MCF 10A (cell line): ENCODE results near the gene PPY. TPM values are rescaled to one million over a fixed set of nuclear protein-coding genes. Genes with fewer than 3 reads are reported as not detected.

Experiments
- BruUV-seq: library from RNA; stranded (reverse); fragments of 400-500 nt; replicated peaks from 2 replicates; lab custom pipeline; 2021; lab: Mats Ljungman, UMichigan
- CTCF ChIA-PET: fragments of 300-600 bp; sonication (Branson Sonifier 250); formaldehyde crosslinking; extraction: SDS; loops from one replicate; lab custom pipeline; 2021; ENCODE audit warnings: antibody characterized with exemption, inconsistent platforms; lab: Yijun Ruan, JAX
- POLR2A ChIA-PET: fragments of 300-600, 350-650 bp; sonication (Branson Sonifier 250); formaldehyde crosslinking; extraction: SDS; loops from one replicate; lab custom pipeline; 2020; ENCODE audit warnings: antibody characterized with exemption, inconsistent platforms; lab: Yijun Ruan, JAX
- DNase-seq: peaks from one replicate; pipeline ENCODE4 v3.0.0-alpha.2; 2018; ENCODE audit not compliant: unreplicated experiment
- H3K27ac Mint-ChIP-seq: one replicate; pipeline ENCODE4 v1.8.0; 2022; ENCODE audit warnings: mild to moderate bottlenecking, low read depth, mixed read lengths; ENCODE audit not compliant: unreplicated experiment
- H3K27me3 Mint-ChIP-seq: one replicate; pipeline ENCODE4 v1.8.0; 2022; ENCODE audit warnings: mixed read lengths; ENCODE audit not compliant: insufficient read depth, unreplicated experiment
- H3K36me3 Mint-ChIP-seq: one replicate; pipeline ENCODE4 v1.8.0; 2022; ENCODE audit warnings: mild to moderate bottlenecking, moderate library complexity, mixed read lengths; ENCODE audit not compliant: insufficient read depth, unreplicated experiment
- H3K4me1 Mint-ChIP-seq: one replicate; pipeline ENCODE4 v1.8.0; 2022; ENCODE audit warnings: mixed read lengths; ENCODE audit not compliant: insufficient read depth, unreplicated experiment
- H3K4me3 Mint-ChIP-seq: one replicate; pipeline ENCODE4 v1.8.0; 2022; ENCODE audit warnings: mild to moderate bottlenecking, moderate library complexity, mixed read lengths; ENCODE audit not compliant: unreplicated experiment
- H3K9me3 Mint-ChIP-seq: one replicate; pipeline ENCODE4 v1.8.0; 2022; ENCODE audit warnings: mixed read lengths; ENCODE audit not compliant: unreplicated experiment
- CTCF ChIP-seq: fragments of 200-600 bp; IDR thresholded peaks from one replicate; pipeline ENCODE4 v1.8.0; 2022; ENCODE audit warnings: antibody characterized with exemption, mild to moderate bottlenecking; ENCODE audit not compliant: unreplicated experiment
- intact Hi-C: fragments of 100-400 bp; cut with micrococcal nuclease; formaldehyde crosslinking; loops from 2 replicates; pipeline ENCODE4 v1.14.1; 2022
- total RNA-seq: library from RNA; stranded (reverse); gene quantifications from 2 replicates; pipeline ENCODE4 v1.2.3, GENCODE V29; 2022

The PPY gene
- total RNA-seq, 1 experiment from 2014 or later = not detected

- ChIA-PET CTCF (interaction anchor here (0.6 to 12.5 kb wide), 3 partner anchors 13 to 28 kb away, joined by 3 to 87 read pairs (median 4); no protein-coding TSS in a partner anchor), POLR2A (interaction anchor here (0.6 kb wide), 1 partner anchor 208 kb away, joined by 3 read pairs; no protein-coding TSS in a partner anchor)
- TF ChIP-seq CTCF = no peak
- H3K27me3 Mint-ChIP-seq = peaks cover 39% of the 10 kb centered on the region
- no peaks in the 10 kb centered on the region for H3K4me1 Mint-ChIP-seq
- no TSS peak for BruUV-seq
- H3K4me3 Mint-ChIP-seq = no peak overlapping the region
- no peaks in the 10 kb centered on the region for H3K36me3 Mint-ChIP-seq
- H3K9me3 Mint-ChIP-seq = no peaks in the 10 kb centered on the region
- H3K27ac Mint-ChIP-seq = no peak overlapping the region
- DNase-seq = no peak
- intact Hi-C loops = no loop called here
Observed at GRCh38 chr17:43891851-43892646, 50.2 kb downstream of the PPY start.

Other genes starting within 250 kb of the PPY start
- gene SOST, start 183.7 kb downstream of the PPY start, total RNA-seq = not detected in 2 replicates
- gene DUSP3, start 163.5 kb downstream of the PPY start, total RNA-seq = 39.7 and 55.0 TPM in 2 replicates
- not detected in 2 replicates for gene CFAP97D1, start 162.0 kb downstream of the PPY start, total RNA-seq
- 18.7 and 24.5 TPM in 2 replicates for gene MPP3, start 109.3 kb downstream of the PPY start, total RNA-seq
- gene CD300LG, start 95.3 kb downstream of the PPY start, total RNA-seq = not detected in 2 replicates
- not detected in 2 replicates for gene MPP2, start 34.9 kb downstream of the PPY start, total RNA-seq
- not detected in 2 replicates for gene PYY, start 11.5 kb upstream of the PPY start, total RNA-seq
- 0.88 and 1.6 TPM in 2 replicates for gene NAGS, start 62.1 kb upstream of the PPY start, total RNA-seq
- gene TMEM101, start 72.5 kb upstream of the PPY start, total RNA-seq = 25.6 and 26.1 TPM in 2 replicates
- gene LSM12, start 124.2 kb upstream of the PPY start, total RNA-seq = 87.9 and 101 TPM in 2 replicates
- gene G6PC3, start 128.3 kb upstream of the PPY start, total RNA-seq = 70.6 and 89.4 TPM in 2 replicates
- 12.1 TPM in 2 replicates for gene HDAC5, start 181.2 kb upstream of the PPY start, total RNA-seq
- gene HROB, start 199.5 kb upstream of the PPY start, total RNA-seq = 5.4 and 6.7 TPM in 2 replicates
- gene ASB16, start 228.2 kb upstream of the PPY start, total RNA-seq = not detected in 2 replicates
- 26.5 and 37.7 TPM in 2 replicates for gene TMUB2, start 244.5 kb upstream of the PPY start, total RNA-seq